GM23338 (cell line): Measurements from ENCODE around the gene SLC25A11. TPM values are rescaled to one million over a fixed set of nuclear protein-coding genes. Genes with fewer than 3 reads are reported as not detected.

Experiments
- ATAC-seq: fragments of 200-7000 bp; cut with Tn5 transposase; 3 replicates; pipeline ENCODE4 v1.9.1; 2020
- DNase-seq: peaks from one replicate; pipeline ENCODE4 v3.0.0-alpha.2; 2015; ENCODE audit warnings: low spot score
- H2AFZ ChIP-seq: fragments of 200-600 bp; sonication (generic); 2 replicates; pipeline ENCODE4 v1.8.0; 2016; ENCODE audit warnings: antibody characterized with exemption, mild to moderate bottlenecking, moderate library complexity
- H3F3A ChIP-seq: fragments of 200-600 bp; sonication (generic); replicated peaks from 2 replicates; pipeline ENCODE4 v1.8.0; 2017; ENCODE audit warnings: antibody characterized with exemption, mixed run types, low read depth
- H3K27ac ChIP-seq: fragments of 200-600 bp; sonication (generic); 2 replicates; pipeline ENCODE4 v1.6.1; 2016; ENCODE audit warnings: low read depth
- H3K27me3 ChIP-seq: fragments of 200-600 bp; sonication (generic); 2 replicates; pipeline ENCODE4 v1.8.0; 2016; ENCODE audit warnings: mild to moderate bottlenecking, mixed run types, moderate library complexity; ENCODE audit not compliant: insufficient read depth
- H3K36me3 ChIP-seq: fragments of 200-600 bp; sonication (generic); 2 replicates; pipeline ENCODE4 v1.8.0; 2016; ENCODE audit warnings: mild to moderate bottlenecking; ENCODE audit not compliant: insufficient read depth
- H3K4me1 ChIP-seq: fragments of 200-600 bp; sonication (generic); 2 replicates; pipeline ENCODE4 v1.8.0; 2016; ENCODE audit warnings: mild to moderate bottlenecking, moderate library complexity; ENCODE audit not compliant: insufficient read depth
- H3K4me2 ChIP-seq: fragments of 200-600 bp; sonication (generic); 2 replicates; pipeline ENCODE4 v1.7.1; 2017; ENCODE audit warnings: mixed run types
- H3K4me3 ChIP-seq: fragments of 200-600 bp; sonication (generic); 2 replicates; pipeline ENCODE4 v1.6.1; 2016; ENCODE audit warnings: mixed run types
- H3K79me2 ChIP-seq: fragments of 200-600 bp; sonication (generic); replicated peaks from 2 replicates; pipeline ENCODE4 v1.8.0; 2017; ENCODE audit warnings: mild to moderate bottlenecking; ENCODE audit not compliant: insufficient read depth
- H3K9me2 ChIP-seq: fragments of 200-600 bp; sonication (generic); 2 replicates; pipeline ENCODE4 v1.8.0; 2017; ENCODE audit not compliant: insufficient read depth
- H4K20me1 ChIP-seq: fragments of 200-600 bp; sonication (generic); replicated peaks from 2 replicates; pipeline ENCODE4 v1.8.0; 2017; ENCODE audit warnings: mild to moderate bottlenecking; ENCODE audit not compliant: insufficient read depth
- H3K27ac Mint-ChIP-seq: 2 replicates; pipeline ENCODE4 v1.8.0; 2020; ENCODE audit warnings: inconsistent platforms, mild to moderate bottlenecking, moderate library complexity, mixed read lengths
- H3K27me3 Mint-ChIP-seq: 3 replicates; pipeline ENCODE4 v1.8.0; 2022; ENCODE audit warnings: low read depth, mild to moderate bottlenecking, moderate library complexity, mixed read lengths, inconsistent platforms; ENCODE audit not compliant: insufficient read depth, poor library complexity
- H3K36me3 Mint-ChIP-seq: 3 replicates; pipeline ENCODE4 v1.8.0; 2021; ENCODE audit warnings: low read depth, mild to moderate bottlenecking, inconsistent platforms, moderate library complexity, mixed read lengths
- H3K4me1 Mint-ChIP-seq: 3 replicates; pipeline ENCODE4 v1.8.0; 2020; ENCODE audit warnings: mild to moderate bottlenecking, inconsistent platforms, mixed read lengths
- H3K4me3 Mint-ChIP-seq: 3 replicates; pipeline ENCODE4 v1.8.0; 2021; ENCODE audit warnings: moderate library complexity, mild to moderate bottlenecking, inconsistent platforms, mixed read lengths
- H3K9me3 Mint-ChIP-seq: 3 replicates; pipeline ENCODE4 v1.8.0; 2020; ENCODE audit warnings: moderate library complexity, mild to moderate bottlenecking, inconsistent platforms, mixed read lengths
- CREB1 ChIP-seq: fragments of 250-450 bp; sonication (Bioruptor Pico); IDR thresholded peaks from 2 replicates; pipeline ENCODE4 v1.5.0; 2020; ENCODE audit warnings: low read depth, mild to moderate bottlenecking, moderate library complexity
- CTCF ChIP-seq, 2 experiments: fragments of 200-600 bp in 1 of 2; sonication (generic) in 1 of 2; conservative IDR thresholded peaks; 2 replicates each; pipeline versions ENCODE4 v1.5.1 to v1.6.1; 2016 to 2017; ENCODE audit warnings: antibody characterized with exemption in 2 of 2, low read depth in 2 of 2, mild to moderate bottlenecking in 2 of 2, moderate library complexity in 1 of 2
- EZH2 ChIP-seq: fragments of 200-600 bp; sonication (generic); IDR thresholded peaks from one replicate; pipeline ENCODE4 v1.8.0; 2017; ENCODE audit warnings: antibody characterized with exemption, mild to moderate bottlenecking, low read depth; ENCODE audit not compliant: unreplicated experiment
- EZH2phosphoT487 ChIP-seq: fragments of 200-600 bp; sonication (generic); IDR thresholded peaks from one replicate; pipeline ENCODE4 v1.8.1; 2018; ENCODE audit warnings: antibody characterized with exemption; ENCODE audit not compliant: unreplicated experiment
- JUNB ChIP-seq: IDR thresholded peaks from one replicate; pipeline ENCODE4 v1.6.1; 2016; ENCODE audit warnings: antibody characterized with exemption; ENCODE audit not compliant: unreplicated experiment
- NANOG ChIP-seq: IDR thresholded peaks from 2 replicates; pipeline ENCODE4 v1.6.1; 2016; ENCODE audit warnings: antibody characterized with exemption, borderline replicate concordance
- POLR2AphosphoS5 ChIP-seq: IDR thresholded peaks from 2 replicates; pipeline ENCODE4 v1.6.1; 2016; ENCODE audit warnings: antibody characterized with exemption, low read depth
- REST ChIP-seq: IDR thresholded peaks from one replicate; pipeline ENCODE4 v1.6.1; 2018; ENCODE audit warnings: antibody characterized with exemption; ENCODE audit not compliant: unreplicated experiment
- STAT1 ChIP-seq: IDR thresholded peaks from one replicate; pipeline ENCODE4 v1.6.1; 2016; ENCODE audit warnings: antibody characterized with exemption; ENCODE audit not compliant: unreplicated experiment
- ZNF331 ChIP-seq: fragments of 250-450 bp; sonication (Bioruptor Pico); IDR thresholded peaks from 2 replicates; pipeline ENCODE4 v1.5.0; 2020; ENCODE audit warnings: low read depth, mild to moderate bottlenecking, moderate library complexity
- ZNF462 ChIP-seq: fragments of 250-450 bp; sonication (Bioruptor Pico); IDR thresholded peaks from 2 replicates; pipeline ENCODE4 v1.5.0; 2020; ENCODE audit warnings: mild to moderate bottlenecking, moderate library complexity
- polyA plus RNA-seq: library from polyadenylated mRNA; unstranded; fragments of >200 nt; fragmentation: Nextera tagmentation; extraction: Ambion mirVana; gene quantifications from 2 replicates; pipeline ENCODE4 v1.2.1, GENCODE V29; 2016
- total RNA-seq: library from RNA; depleted of rRNA; stranded (reverse); fragments of >200 nt; shearing (Covaris generic); gene quantifications from 2 replicates; pipeline ENCODE4 v1.2.3, GENCODE V29; 2014

SLC25A11 gene
- total and polyA plus RNA-seq, 2 experiments from 2014 or later = 37.8 to 73.6 TPM

GRCh38 chr17:4938688-4939545 is 929 bp downstream of the SLC25A11 start:
- Histone ChIP-seq H3K4me2 (peak overlapping the region; percentile 100), H3K4me1 (peaks cover 16% of the 10 kb centered on the region), H3K79me2 (peaks cover 34% of the 10 kb centered on the region), H3K9me2 (no peaks in the 10 kb centered on the region), H4K20me1 (peaks cover 18% of the 10 kb centered on the region; the same call in 1 of the 2 replicates), H3K36me3 (peaks cover 5% of the 10 kb centered on the region; the same call in 1 of the 2 replicates), H2AFZ (0 out of 2 replicates have a peak overlapping the region, but pooled peaks have one; percentile 26), H3K27ac (peak overlapping the region; percentile 84), H3K4me3 (peak overlapping the region; percentile 78), H3K27me3 (no peaks in the 10 kb centered on the region), H3F3A (peaks cover 35% of the 10 kb centered on the region)
- no peaks in the 10 kb centered on the region for H3K9me3 Mint-ChIP-seq
- DNase-seq (no peak), ATAC-seq (no peak; the same call in 1 of the 3 replicates)
- H3K36me3 Mint-ChIP-seq = peaks cover 69% of the 10 kb centered on the region
- peaks cover 32% of the 10 kb centered on the region for H3K4me1 Mint-ChIP-seq
- peak overlapping the region; percentile 92 for H3K4me3 Mint-ChIP-seq
- TF ChIP-seq STAT1 (no peak), JUNB (no peak), CTCF (conservative IDR thresholded peaks at IDR 0.05; ENCODE audit: low read depth in 2 of 2) (no peak), POLR2AphosphoS5 (no peak), EZH2 (no peak), EZH2phosphoT487 (no peak), CREB1 (CRISPR knock-in tag) (no peak), ZNF462 (CRISPR knock-in tag) (no peak), REST (no peak), ZNF331 (CRISPR knock-in tag) (no peak), NANOG (no peak)
- H3K27me3 Mint-ChIP-seq = peaks cover 13% of the 10 kb centered on the region
- peak overlapping the region; percentile 94 for H3K27ac Mint-ChIP-seq
